Measurements from ENCODE around the gene SBSN. TPM values are rescaled to one million over a fixed set of nuclear protein-coding genes. Genes with fewer than 3 reads are reported as not detected.
A peak's percentile ranks its signal among the peaks of the same experiment; 100 is the strongest.

The SBSN gene
- total RNA-seq, 2 experiments from 2014 or later: not detected

DNA sequence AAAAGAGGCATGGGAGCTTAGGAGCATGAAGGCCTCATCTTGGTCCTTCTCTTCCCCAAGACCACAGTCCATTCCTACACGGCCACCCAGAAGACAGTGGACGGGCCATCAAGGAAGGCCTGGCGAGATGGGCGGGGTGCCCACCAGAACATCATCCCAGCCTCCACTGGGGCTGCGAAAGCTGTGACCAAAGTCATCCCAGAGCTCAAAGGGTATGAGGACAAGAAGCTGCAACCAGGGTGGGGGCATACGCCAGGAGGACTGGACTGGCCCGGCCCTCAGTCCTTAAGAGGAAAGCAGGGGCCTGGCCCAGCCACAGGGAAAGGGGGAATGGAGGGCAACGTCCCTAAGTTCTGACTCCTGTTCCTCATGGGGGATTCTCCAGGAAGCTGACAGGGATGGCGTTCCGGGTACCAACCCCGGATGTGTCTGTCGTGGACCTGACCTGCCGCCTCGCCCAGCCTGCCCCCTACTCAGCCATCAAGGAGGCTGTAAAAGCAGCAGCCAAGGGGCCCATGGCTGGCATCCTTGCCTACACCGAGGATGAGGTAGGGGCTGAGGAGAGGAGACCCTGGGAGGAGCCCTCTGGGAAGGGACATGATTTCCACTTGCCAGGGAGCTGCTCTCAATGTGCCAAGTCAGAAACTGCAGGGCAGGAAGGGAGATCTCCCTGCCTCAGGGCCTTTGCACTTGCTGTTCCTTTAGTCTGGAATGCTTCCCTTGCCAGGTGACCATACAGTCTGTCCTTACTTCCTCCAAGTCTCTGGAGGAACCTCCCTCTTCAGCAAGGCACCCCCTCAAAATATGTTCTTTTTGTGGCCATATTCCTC lies 15.4 kb upstream of the SBSN start:
- Histone ChIP-seq H4K20me1 (ENCODE audit: insufficient read depth, low read length) (no peaks in the 10 kb centered on the region), H3K4me3 (ENCODE audit: low read depth, low read length, poor library complexity, severe bottlenecking) (peak overlapping the region; percentile 80), H3K4me1 (ENCODE audit: insufficient read depth, low read length, poor library complexity, severe bottlenecking) (peaks cover 33% of the 10 kb centered on the region), H2AFZ (ENCODE audit: low read length) (no peak overlapping the region), H3K36me3 (ENCODE audit: insufficient read depth, low read length) (no peaks in the 10 kb centered on the region; the same call in 1 of the 2 replicates), H3K4me2 (ENCODE audit: low read length) (peak overlapping the region; percentile 94), H3K27ac (ENCODE audit: low read depth, low read length, poor library complexity, severe bottlenecking) (no peak overlapping the region), H3K9me2 (ENCODE audit: insufficient read depth, low read length) (no peaks in the 10 kb centered on the region), H3K9me3 (ENCODE audit: low read length) (no peaks in the 10 kb centered on the region), H3K79me2 (ENCODE audit: insufficient read depth, low read depth, low read length) (peaks cover 17% of the 10 kb centered on the region; the same call in 1 of the 2 replicates)
- POLR2A ChIA-PET: interaction anchor here (1.3 kb wide), 1 partner anchor 105 kb away, joined by 3 read pairs; the partner anchor contains the start of gene COX6B1
- DNase-seq (ENCODE audit: low spot score): no peak
- intact Hi-C loops (cut with micrococcal nuclease; ENCODE audit: unreplicated experiment): no loop called here
- BruUV-seq (replicated peaks): no TSS peak
- CTCF ChIA-PET (ENCODE audit: unreplicated experiment): no interaction called here
- TF ChIP-seq EZH2phosphoT487 (IDR thresholded peaks at IDR 0.05; ENCODE audit: borderline replicate concordance, low read depth, low read length): no peak
- TF ChIP-seq, protein P1, sequence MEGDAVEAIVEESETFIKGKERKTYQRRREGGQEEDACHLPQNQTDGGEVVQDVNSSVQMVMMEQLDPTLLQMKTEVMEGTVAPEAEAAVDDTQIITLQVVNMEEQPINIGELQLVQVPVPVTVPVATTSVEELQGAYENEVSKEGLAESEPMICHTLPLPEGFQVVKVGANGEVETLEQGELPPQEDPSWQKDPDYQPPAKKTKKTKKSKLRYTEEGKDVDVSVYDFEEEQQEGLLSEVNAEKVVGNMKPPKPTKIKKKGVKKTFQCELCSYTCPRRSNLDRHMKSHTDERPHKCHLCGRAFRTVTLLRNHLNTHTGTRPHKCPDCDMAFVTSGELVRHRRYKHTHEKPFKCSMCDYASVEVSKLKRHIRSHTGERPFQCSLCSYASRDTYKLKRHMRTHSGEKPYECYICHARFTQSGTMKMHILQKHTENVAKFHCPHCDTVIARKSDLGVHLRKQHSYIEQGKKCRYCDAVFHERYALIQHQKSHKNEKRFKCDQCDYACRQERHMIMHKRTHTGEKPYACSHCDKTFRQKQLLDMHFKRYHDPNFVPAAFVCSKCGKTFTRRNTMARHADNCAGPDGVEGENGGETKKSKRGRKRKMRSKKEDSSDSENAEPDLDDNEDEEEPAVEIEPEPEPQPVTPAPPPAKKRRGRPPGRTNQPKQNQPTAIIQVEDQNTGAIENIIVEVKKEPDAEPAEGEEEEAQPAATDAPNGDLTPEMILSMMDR (conservative IDR thresholded peaks at IDR 0.05; ENCODE audit: low read length): no peak

GRCh38 chr19:35542209-35542608 lies 14.1 kb upstream of the SBSN start:
- Histone ChIP-seq H3K4me3 (ENCODE audit: low read depth, low read length, poor library complexity, severe bottlenecking) (no peak overlapping the region), H3K4me1 (ENCODE audit: insufficient read depth, low read length, poor library complexity, severe bottlenecking) (peaks cover 33% of the 10 kb centered on the region), H2AFZ (ENCODE audit: low read length) (no peak overlapping the region), H3K36me3 (ENCODE audit: insufficient read depth, low read length) (no peaks in the 10 kb centered on the region), H4K20me1 (ENCODE audit: insufficient read depth, low read length) (no peaks in the 10 kb centered on the region), H3K27ac (ENCODE audit: low read depth, low read length, poor library complexity, severe bottlenecking) (no peak overlapping the region), H3K4me2 (ENCODE audit: low read length) (no peak overlapping the region), H3K9me2 (ENCODE audit: insufficient read depth, low read length) (no peaks in the 10 kb centered on the region), H3K79me2 (ENCODE audit: insufficient read depth, low read depth, low read length) (peaks cover 17% of the 10 kb centered on the region; the same call in 1 of the 2 replicates), H3K9me3 (ENCODE audit: low read length) (no peaks in the 10 kb centered on the region)
- ChIA-PET CTCF (ENCODE audit: unreplicated experiment) (no interaction called here), POLR2A (no interaction called here)
- TF ChIP-seq, protein P1 (conservative IDR thresholded peaks at IDR 0.05; ENCODE audit: low read length): no peak
- TF ChIP-seq EZH2phosphoT487 (IDR thresholded peaks at IDR 0.05; ENCODE audit: borderline replicate concordance, low read depth, low read length): no peak
- no TSS peak for BruUV-seq (replicated peaks)
- DNase-seq (ENCODE audit: low spot score): no peak
- intact Hi-C loops (cut with micrococcal nuclease; ENCODE audit: unreplicated experiment): no loop called here

GRCh38 chr19:35540356-35540927 lies 12.3 kb upstream of the SBSN start:
- Histone ChIP-seq H3K4me1 (ENCODE audit: insufficient read depth, low read length, poor library complexity, severe bottlenecking) (peaks cover 24% of the 10 kb centered on the region), H3K36me3 (ENCODE audit: insufficient read depth, low read length) (no peaks in the 10 kb centered on the region), H3K9me3 (ENCODE audit: low read length) (no peaks in the 10 kb centered on the region), H3K27ac (ENCODE audit: low read depth, low read length, poor library complexity, severe bottlenecking) (peak overlapping the region; percentile 3), H3K9me2 (ENCODE audit: insufficient read depth, low read length) (no peaks in the 10 kb centered on the region), H2AFZ (ENCODE audit: low read length) (no peak overlapping the region), H3K79me2 (ENCODE audit: insufficient read depth, low read depth, low read length) (peaks cover 13% of the 10 kb centered on the region; the same call in 1 of the 2 replicates), H3K4me3 (ENCODE audit: low read depth, low read length, poor library complexity, severe bottlenecking) (no peak overlapping the region), H3K4me2 (ENCODE audit: low read length) (peak overlapping the region; percentile 48), H4K20me1 (ENCODE audit: insufficient read depth, low read length) (no peaks in the 10 kb centered on the region)
- CTCF ChIA-PET (ENCODE audit: unreplicated experiment): no interaction called here
- peak; percentile 49 for DNase-seq (ENCODE audit: low spot score)
- TF ChIP-seq EZH2phosphoT487 (IDR thresholded peaks at IDR 0.05; ENCODE audit: borderline replicate concordance, low read depth, low read length): no peak
- TF ChIP-seq, protein P1 (conservative IDR thresholded peaks at IDR 0.05; ENCODE audit: low read length): no peak
- BruUV-seq (replicated peaks): no TSS peak
- intact Hi-C loops (cut with micrococcal nuclease; ENCODE audit: unreplicated experiment): no loop called here
- POLR2A ChIA-PET: no interaction called here
